ENCODE measurements around the gene ASIC1.
A peak's percentile ranks its signal among the peaks of the same experiment; 100 is the strongest.

The ASIC1 gene

DNA sequence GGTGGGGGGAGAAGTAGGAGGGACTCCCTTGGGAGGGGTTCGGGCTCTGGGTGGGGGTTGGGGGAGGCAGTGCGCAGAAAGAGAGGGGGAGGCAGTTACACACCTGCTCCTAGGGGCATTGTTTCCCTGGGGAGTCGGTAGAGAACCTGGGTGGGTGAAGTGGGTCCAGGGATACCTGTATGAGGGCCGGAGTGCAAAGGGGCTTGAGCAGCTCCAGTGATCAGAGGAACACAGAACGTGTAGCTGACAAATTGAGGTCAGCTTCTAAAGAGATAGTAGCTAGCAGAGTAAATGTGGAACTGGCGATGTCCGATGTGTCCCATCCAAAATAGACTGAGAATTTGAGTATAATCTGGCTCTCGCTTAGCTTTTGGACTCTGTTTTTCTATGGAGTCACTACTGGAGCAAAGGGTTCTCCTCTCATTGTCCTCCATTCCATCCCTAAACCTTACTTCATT is 28.2 kb downstream of the ASIC1 start:
- DNase-seq, result no peak

GRCh38 chr12:50086148-50086547 is 28.8 kb downstream of the ASIC1 start:
- DNase-seq, result no peak

DNA sequence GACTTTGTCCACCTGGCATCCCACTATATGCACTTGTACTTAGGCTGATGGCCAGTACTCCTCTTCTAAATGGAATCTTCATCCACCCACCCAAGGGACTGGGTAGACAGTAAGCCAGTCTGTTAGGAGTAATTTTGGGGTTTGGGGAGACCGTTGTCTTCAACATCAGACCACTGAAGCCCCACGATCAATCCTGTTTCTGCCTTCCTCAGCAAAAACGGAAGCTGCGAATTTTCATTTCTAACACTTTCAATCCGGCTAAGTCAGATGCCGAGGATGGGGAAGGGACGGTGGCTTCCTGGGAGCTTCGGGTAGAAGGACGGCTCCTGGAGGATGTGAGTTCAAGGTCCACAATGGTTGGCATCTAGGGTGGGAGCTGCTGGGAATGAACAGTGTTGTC is 29.8 kb downstream of the ASIC1 start:
- no peak for DNase-seq

DNA sequence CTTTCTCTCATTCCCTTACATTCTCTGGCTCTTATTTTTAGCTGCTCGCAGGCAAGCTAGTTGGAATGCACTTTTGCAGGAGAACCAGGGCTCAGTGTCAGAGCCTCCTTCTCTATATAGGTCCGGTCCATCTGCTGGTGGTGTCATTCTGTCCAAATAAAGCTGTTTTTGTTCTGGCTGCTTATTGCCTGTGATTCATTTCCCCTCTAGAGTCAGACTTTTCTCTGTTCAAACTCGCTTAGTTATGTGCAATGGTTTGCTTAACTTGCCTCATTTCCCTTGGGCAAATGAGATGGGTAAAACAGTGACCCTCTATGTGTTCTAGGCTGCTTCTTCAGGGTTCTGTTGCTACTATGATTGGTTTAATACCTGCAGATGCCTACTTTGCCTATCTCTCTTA is 30.6 kb downstream of the ASIC1 start:
- DNase-seq, result no peak

DNA sequence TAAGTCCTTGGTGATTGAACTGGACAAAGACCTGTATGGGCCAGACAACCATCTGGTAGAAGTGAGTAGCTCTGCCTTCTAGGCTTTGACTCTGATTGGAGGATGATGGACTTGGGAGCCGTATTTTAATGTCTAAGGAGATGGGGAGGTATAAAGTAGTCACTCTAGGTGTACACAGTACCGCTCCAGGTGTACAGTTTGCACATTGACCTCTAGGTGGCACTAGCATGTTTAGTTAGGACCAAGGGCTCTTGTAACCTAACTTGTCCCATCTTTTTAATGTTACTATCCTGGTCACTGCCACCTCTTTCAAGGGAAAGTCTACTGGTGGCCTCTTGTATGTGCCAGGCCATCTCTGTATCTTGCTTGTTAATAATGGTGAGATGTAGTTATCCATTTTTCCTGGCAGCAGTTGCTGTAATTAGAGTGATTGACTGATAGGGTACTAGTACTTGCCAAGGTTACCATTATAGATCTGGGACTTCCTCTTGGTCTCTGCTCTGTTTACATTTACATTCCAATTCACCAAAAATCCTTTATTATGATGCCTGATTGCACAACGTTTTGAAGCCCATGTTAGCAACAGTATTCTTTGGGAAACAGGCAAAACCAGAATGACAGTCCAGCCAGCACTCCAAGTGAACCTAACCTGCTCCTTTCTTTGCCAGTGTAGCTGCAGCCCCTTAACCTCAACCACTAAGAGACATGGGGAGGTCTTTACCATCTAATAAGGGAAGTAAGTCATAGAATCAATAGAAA is 31.4 kb downstream of the ASIC1 start:
- peak; percentile 42 for DNase-seq

GRCh38 chr12:50089730-50090129 is 32.3 kb downstream of the ASIC1 start:
- DNase-seq, result no peak

DNA sequence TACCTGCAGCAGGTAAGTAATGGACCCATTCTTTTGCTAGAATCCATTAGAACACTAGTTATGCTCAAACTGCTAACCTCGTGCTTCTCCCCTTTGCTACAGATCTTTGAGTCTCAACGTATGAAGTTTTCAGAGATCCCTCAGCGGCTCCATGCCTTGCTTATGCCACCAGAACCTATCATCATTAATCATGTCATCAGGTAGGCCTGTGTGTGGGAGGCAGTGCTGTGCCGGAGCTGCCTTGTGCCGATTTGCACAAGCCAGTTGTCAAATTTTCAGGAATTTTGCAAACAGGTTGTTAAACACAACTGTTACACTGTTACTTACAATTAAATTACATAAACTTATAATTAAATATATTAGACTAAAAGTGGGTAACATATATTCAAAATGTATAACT is 33.0 kb downstream of the ASIC1 start:
- DNase-seq, result no peak

GRCh38 chr12:50097952-50098351 is 40.6 kb downstream of the ASIC1 start:
- no peak for DNase-seq

GRCh38 chr12:50099302-50100008 is 42.1 kb downstream of the ASIC1 start:
- DNase-seq, result no peak

DNA sequence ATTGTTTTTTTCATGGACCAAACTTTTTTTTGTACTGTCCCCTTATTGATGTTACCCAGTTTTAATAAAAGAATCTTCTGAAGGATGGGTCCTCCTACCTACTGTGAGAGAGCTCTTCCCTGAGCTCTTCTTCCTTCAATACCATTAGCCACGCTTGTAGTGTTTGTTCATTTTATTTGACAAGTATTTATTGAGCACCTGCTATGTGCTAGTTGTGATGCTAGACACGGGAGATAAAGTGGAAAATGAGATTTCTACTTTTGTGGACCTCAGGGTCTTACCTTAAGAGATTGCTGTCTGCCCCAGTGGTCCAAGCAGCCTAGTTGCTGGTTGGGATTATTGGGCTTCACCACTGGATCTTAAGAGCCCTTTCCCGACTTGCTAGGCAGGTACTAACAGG is 43.2 kb downstream of the ASIC1 start:
- DNase-seq, result no peak

GRCh38 chr12:50101663-50102062 is 44.3 kb downstream of the ASIC1 start:
- DNase-seq, result no peak

DNA sequence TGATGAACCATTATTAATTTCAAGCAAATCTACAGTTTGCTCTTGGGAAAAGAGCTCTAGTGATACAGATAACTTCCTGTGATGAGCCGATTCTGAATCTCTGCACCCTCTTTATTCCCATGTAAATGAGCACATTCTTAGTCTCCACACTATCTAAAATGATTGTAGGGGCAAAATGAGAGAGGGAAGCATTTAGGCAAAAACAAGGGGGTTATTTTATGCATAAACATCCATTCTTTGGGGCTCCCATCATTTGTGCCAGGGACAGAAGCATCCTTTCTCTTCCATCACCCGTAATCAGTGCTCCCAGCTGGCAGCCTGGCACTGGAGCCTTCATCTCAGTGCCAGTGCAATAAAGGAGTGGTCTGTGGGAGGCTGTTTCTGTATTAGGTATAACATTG is 44.7 kb downstream of the ASIC1 start:
- DNase-seq, result no peak

GRCh38 chr12:50102646-50103309 is 45.4 kb downstream of the ASIC1 start:
- no peak for DNase-seq

- DNase-seq, result no peak
These were observed 46.0 kb downstream of the ASIC1 start for GRCh38 chr12:50103351-50103750.

DNA sequence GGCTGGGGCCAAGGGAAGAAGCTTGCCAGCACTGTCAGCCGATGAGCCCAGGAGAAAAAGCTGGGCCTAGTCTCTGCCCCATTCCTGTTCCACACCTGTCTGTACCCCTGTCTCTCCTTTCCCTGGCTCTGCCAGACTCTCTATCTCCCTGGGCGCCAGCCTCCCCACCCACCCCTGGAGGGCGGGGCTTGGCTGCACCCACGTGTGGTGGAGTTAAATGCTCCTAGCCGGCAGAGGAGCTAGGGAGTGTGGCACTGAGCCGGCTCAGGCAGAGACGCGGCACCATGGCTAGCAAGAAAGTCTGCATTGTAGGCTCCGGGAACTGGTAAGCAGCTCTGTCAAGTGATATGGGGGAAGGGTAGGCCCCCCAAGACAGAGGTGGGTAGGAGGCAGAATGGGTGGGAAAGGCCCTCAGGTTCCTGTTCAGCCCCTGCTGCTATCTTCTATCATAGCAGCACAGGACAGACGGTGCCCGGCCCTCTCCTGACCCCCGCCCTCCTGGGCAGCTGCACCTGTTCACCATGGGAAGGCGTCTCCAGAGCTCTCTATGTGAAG is 46.4 kb downstream of the ASIC1 start, which contains the start of gene GPD1:
Gene GPD1 (plus strand): TSS at position 242 of the 555 bp plus-strand sequence. CDS start 43 bp downstream, at position 285.
- peak; percentile 44 for DNase-seq

DNA sequence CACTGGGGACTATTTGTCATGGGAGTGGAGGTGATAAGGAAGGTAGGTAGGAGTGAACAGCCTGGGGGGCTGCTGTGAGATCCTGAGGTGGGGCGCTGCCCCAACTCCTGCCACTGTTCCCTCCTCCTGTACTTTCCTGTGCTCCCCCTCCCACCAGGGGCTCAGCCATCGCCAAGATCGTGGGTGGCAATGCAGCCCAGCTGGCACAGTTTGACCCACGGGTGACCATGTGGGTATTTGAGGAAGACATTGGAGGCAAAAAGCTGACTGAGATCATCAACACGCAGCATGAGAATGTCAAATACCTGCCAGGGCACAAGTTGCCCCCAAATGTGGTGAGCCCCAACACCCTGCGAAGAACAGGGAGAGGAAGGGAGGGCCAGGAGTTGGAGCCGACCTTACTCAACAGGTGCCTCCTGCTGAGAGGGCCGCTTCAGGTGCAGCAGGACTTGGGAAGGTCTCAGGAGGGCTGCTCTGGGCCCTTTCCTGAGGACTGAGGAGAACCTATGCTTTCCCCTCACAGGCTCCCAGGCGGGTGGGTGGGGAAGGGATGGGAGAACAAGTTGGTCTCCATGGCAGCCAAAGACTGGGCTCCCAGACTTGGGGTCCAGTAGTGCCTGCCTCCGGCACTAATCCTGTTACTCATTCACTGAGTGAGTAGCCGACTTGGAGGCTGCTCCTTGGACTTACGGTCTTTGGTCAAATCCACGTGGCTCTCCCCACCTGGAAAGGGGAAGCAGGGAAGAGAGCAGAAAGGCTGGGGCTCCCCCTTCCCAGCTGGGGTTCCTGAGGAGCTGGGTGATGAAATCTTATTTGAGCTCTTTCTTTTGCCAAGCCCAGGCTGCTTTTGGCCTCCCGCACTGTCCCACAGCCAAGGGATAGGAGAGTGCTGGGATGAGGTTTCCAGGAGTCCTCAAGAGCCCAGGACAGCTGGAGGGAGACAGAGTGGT is 47.3 kb downstream of the ASIC1 start:
- DNase-seq, result no peak

DNA sequence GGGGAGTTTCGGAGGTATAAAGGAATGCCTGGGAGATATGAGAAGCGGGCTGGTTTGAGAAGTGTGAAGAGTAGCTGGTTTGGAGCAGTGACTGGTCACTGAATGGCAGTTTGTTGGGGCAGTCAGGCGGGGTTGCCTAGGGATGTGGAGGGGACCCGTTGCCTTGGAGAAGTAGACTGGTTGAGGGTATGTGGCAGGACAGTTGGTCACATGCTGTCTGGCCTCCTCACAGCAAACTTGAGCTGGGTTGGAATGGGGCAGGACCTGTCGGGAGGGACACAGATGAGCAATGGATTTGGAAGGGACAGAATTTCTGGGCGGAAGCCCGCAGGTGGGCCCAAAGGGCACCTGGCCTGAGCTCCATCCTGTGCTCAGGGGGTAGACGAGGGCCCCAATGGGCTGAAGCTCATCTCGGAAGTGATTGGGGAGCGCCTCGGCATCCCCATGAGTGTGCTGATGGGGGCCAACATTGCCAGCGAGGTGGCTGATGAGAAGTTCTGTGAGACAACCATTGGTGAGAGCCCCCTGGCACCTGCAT is 48.6 kb downstream of the ASIC1 start:
- DNase-seq, result no peak

GRCh38 chr12:50106907-50107306 is 49.5 kb downstream of the ASIC1 start:
- DNase-seq, result no peak

- DNase-seq, result no peak
These were observed 50.2 kb downstream of the ASIC1 start for GRCh38 chr12:50107416-50108268.

- DNase-seq, result no peak
These were observed 51.9 kb downstream of the ASIC1 start for GRCh38 chr12:50109319-50109718.
